Body of pancreas (tissue), 4 donors: ENCODE measurements around the gene ATG10.

Experiments
- CTCF ChIP-seq, 7 experiments: fragments of 450-650 bp in 4 of 7; fragments of 200-600 bp in 3 of 7; sonication (generic) in 3 of 7; IDR thresholded peaks; one replicate each; pipeline ENCODE4 v1.5.1; 2016 to 2019; ENCODE audit warnings: antibody characterized with exemption in 7 of 7
- POLR2A ChIP-seq, 3 donors: fragments of 450-650 bp; IDR thresholded peaks; one replicate each; pipeline ENCODE4 v1.6.1; 2016; ENCODE audit warnings: antibody characterized with exemption in 3 of 3, mild to moderate bottlenecking in 2 of 3

GRCh38 chr5:82265047-82265446 lies 293.2 kb downstream of the ATG10 start:
- TF ChIP-seq CTCF (IDR thresholded peaks at IDR 0.05) = no peak
- TF ChIP-seq POLR2A (IDR thresholded peaks at IDR 0.05) = no peak
